NCI-H345 (cell line): Measurements from ENCODE around the gene GALNT18.
"Not testable (repeated sequence)": the region's sequence is repeated elsewhere in the genome, so short reads cannot be mapped to it uniquely, and the experiment has no call there.

Experiments
- DNase-seq: peaks from one replicate; lab custom pipeline; 2025; lab: John Stamatoyannopoulos, UW

Gene GALNT18

GRCh38 chr11:11384829-11385228 lies 237.0 kb downstream of the GALNT18 start:
- DNase-seq, result no peak

GRCh38 chr11:11383995-11384394 lies 237.8 kb downstream of the GALNT18 start:
- DNase-seq, result no peak

- DNase-seq, result peak; percentile 80
Measured at GRCh38 chr11:11382858-11383532, 238.8 kb downstream of the GALNT18 start.

GRCh38 chr11:11381471-11382105 lies 240.2 kb downstream of the GALNT18 start:
- no peak for DNase-seq

DNA sequence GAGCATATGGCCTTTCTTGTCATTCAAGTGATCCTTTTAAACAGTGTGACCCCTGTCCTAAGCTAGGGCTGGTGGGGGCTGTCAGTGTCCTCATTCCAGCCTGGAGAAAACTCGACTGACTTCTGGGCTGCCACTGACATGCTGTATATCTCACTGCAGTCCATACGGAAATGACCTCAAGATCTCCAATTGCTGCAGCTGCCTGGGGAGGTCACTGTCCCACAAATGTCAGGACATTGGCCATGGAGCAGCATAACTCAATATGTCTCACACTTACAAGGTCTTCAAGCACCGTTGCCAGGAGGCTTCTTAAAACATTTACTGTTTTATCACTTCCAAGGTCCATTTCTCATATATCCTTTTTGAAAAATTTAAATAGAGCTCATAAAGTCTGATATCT lies 240.9 kb downstream of the GALNT18 start:
- DNase-seq, result no peak

GRCh38 chr11:11380340-11380739 lies 241.5 kb downstream of the GALNT18 start:
- no peak for DNase-seq

GRCh38 chr11:11379661-11380060 lies 242.1 kb downstream of the GALNT18 start:
- no peak for DNase-seq

GRCh38 chr11:11378184-11378940 lies 243.4 kb downstream of the GALNT18 start:
- no peak for DNase-seq

DNA sequence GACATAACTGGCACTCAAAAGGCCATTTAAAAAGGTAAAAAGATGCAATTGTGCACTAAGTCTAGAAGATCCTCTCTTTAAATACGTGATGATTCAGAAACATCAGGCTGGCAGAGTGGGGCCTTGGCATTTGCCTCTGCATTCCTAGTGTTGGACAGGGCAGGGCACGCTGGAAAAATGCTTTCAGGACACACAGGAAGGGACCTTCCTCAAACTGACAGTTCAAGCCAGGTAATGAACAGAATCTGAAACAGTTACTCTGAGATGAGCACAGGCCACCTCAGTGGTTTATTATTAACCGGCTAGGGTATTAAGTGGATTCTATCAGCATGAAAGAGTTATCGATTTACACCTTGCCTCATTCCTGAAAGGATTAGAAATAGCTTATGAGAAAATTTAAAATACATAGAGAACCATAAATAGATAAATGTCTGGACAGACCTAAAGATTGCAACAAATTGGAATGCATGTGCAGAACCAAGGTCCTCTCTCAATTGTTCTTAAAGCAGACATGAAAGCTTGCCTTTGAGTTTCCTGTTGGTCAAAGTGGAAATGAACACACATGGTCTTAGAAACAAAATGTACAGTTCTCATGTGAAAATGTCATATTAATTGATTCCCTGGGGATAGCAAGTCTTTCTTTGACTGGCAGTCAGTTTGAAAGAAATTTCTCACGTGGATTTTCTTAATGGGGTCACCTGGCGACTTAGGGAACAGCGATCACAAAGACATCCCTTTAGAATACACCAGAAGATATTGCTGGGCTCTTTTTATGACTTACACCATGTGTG lies 247.3 kb downstream of the GALNT18 start:
- no peak for DNase-seq

GRCh38 chr11:11373934-11374333 lies 247.9 kb downstream of the GALNT18 start:
- no peak for DNase-seq

GRCh38 chr11:11372461-11372860 lies 249.3 kb downstream of the GALNT18 start:
- no peak for DNase-seq

- no peak for DNase-seq
Measured at GRCh38 chr11:11370962-11371303, 250.9 kb downstream of the GALNT18 start.

GRCh38 chr11:11370255-11370961 lies 251.4 kb downstream of the GALNT18 start:
- DNase-seq, result no peak

DNA sequence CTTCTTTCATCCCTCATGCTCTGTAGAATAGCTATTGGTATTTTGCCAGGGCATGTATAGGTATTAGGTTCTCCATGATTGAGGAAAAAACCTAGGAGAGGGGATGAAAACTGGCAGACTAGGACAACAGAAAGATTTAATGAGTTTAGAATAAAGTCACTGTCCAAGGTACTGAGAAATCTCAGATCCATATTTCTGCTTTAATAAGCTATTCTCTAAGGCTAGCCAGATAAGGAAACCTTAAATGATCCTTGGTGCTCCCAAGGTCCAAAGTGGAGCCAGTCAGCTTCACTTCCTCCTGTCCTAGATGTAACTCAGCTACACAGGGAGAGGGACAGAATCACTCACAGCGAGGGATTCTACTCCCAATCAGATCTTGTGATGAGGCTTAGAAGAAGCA lies 255.0 kb downstream of the GALNT18 start:
- no peak for DNase-seq

DNA sequence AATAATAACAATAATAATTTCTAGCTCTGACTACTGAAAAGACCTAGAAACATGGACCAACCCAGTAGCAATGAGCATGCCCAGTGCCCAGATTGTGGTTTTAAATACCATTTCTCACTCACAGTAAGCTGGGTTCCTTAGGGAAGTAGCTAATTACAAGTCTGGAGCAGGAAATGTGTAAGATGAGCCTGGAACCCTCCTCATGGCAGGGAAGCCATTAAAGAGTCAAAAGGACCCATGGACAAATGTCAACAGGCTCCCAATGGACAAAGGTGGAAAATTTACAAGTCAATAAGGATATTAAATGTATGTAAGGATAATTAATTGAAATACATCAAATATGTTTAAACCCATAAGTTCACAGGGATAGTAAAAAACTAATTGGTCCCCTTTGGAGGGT lies 258.1 kb downstream of the GALNT18 start:
- no peak for DNase-seq

- no peak for DNase-seq
Measured at GRCh38 chr11:11359611-11360010, 262.2 kb downstream of the GALNT18 start.

DNA sequence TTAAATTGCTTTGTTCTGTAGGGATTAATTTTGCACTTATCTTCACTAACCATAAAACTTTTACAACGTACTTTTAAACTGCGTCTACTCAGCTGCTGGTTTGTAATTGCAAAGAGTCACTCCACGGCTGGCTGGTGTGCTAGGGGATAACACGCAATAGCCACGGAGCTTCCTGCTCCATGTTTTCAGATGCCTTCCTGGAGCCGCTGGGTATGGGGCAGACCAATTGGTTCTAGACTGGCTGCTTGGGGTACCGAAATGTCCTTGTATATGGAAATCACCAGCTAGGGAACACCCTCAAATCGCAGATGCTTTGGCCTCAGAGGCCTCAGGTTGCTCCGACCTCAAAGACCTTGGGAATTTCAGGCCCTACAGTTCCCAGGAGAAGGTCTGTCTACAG lies 265.0 kb downstream of the GALNT18 start:
- DNase-seq, result no peak

GRCh38 chr11:11352878-11353277 lies 268.9 kb downstream of the GALNT18 start, which contains the start of gene CSNK2A3:
Gene CSNK2A3, minus strand, starts transcription at chr11:11353250. Its CDS starts 131 bp downstream, at chr11:11353119.
- not testable (repeated sequence) for DNase-seq

DNA sequence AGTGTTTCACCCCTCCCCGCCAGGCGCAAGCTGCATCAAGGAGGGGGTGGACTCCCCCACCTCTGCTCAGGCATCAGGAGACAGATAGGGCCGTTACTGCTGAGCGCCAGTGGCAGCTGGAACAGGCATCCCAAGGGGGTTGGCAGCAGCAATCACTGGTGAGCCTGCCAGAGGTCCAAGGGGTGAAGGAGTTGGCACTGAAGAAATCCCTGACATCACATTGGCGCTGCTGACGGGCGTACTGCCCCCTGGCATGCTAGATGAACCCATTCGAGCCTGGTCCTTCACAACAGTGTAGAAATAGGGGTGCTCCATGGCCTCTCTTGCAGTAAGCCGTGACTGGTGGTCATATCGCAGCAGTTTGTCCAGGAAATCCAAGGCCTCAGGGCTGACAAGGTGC lies 270.0 kb downstream of the GALNT18 start:
- DNase-seq, result not testable (repeated sequence)

GRCh38 chr11:11351042-11351586 lies 270.7 kb downstream of the GALNT18 start:
- no peak for DNase-seq

DNA sequence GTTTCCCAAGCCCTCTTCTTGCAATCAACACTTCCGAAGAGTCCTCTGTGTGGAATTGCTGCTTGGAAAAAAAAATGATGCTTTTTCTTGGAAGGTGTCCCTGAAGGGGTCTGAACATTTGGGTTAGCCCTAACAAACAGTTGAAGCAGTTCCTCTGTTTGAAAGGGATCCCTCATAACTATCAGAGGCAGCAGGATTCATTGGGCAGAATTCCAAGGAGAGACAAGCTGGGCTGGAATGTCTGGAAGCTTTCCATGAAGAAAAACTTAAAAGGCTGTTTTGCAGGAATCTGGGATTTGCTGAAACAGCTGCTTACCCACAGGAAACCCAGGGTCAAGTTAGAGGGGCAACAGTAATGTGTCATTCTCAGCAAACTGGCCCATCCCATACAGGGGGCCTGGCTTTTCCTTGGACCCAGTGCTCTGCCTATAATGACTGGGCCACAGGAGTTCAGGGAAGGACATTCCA lies 271.9 kb downstream of the GALNT18 start:
- no peak for DNase-seq
